T-helper 1 cell (primary cell): ENCODE data around the gene MAP3K9.

Experiments
- DNase-seq, 5 donors: peaks; one replicate each; pipeline ENCODE4 v3.0.0-alpha.2; 2012 to 2020

Gene MAP3K9

DNA sequence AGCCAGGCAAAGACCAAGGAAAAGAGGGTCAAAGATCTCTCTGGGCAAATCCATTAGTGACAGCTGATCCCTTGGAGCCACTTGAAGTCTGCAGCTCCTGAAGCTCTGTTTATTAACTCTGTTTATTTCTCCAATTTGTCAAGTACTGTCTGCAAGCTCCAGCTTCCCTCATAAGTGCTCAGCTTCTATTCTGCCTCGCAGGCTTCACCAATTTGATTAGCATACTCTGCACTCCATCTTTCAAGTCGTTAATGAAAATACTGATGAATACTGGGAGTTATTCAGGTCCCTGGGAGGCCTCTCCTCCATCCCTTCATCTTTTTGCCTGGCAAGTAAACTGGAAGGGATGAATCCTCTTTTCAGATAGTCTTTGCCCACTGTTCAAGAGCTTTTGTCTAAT, 113.3 kb downstream of the MAP3K9 start:
- DNase-seq: no peak

GRCh38 chr14:70692210-70692609, 117.1 kb downstream of the MAP3K9 start:
- no peak for DNase-seq

DNA sequence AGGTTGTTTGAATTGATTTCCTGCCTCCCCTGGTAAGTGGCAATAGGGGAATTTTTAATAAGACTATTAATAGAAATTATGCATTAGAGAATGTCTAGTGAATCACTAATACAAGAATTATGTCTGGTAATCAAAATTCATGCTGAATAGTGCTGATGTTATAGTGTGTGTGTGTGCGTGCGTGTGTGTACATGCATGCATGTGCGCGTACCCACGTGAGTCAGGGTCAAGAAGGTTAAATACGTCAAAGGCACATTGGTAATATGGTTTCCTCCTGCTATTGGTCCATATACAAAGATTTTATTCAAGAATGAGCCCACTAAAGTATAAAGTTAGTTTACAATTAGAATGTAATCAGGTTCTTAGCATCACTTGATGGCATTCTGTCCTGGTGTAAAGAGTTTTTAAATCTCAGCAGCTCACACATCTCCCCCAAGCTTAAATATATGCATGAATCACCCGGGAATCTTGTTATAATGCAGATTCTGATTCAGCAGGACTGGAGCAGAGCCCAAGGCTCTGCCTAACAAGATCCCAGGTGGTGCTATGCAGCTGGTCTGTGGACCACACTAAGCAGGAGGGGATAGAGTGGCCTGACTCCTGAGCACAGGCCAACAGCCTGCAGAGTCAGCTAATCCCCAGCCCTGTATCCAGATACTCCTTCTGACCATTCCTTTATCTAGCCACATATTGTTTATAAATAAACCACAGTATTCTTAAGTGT, 123.7 kb downstream of the MAP3K9 start:
- no peak for DNase-seq

DNA sequence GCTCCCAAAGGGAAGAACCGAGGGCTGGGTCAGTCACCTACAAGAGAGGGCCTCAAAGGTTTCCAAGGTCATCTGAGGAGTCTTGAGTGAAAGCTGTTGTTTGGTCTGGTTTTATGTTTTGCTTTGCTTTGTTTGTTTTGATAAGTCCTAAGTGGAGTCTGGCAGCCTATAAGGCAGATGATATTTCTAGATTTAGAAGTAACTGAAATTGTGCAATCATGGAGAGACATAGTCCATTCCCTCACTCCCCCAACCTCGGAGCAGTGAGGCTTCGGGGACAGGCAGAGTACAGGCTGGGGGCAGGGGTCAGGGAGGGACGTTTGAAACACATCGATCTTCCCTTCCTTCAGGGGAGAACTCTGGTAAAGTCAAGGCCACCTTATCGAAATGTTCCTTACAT, 125.3 kb downstream of the MAP3K9 start:
- DNase-seq: no peak

GRCh38 chr14:70680748-70681147, 128.6 kb downstream of the MAP3K9 start:
- DNase-seq: no peak

DNA sequence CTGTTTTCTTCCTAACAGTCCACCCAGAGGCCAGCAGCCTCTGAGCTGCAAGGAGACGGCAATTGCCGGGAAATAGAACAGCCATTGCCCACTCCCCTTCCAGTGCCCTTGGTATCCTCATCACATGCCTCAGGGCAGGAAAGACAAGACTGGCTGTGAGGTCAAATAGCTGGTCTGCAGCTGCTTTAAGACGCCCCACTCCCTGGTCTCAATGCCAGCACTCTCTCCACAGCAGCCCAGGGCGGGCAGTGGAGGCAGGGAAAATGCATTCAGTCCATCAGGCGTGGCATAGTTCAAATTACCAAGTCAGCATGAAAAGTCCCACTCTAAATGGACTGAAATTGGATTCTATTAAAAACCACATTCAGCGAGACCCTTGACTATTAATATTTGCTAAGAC, 132.0 kb downstream of the MAP3K9 start:
- no peak for DNase-seq
